Stimulated activated CD8-positive, alpha-beta memory T cell treated with anti-CD3 and anti-CD28 coated beads, Interleukin-4, amount 100 ng/mL, for 48 hours (primary cell): ENCODE measurements around the gene VARS2.
A peak's percentile ranks its signal among the peaks of the same experiment; 100 is the strongest.
"Not testable (repeated sequence)": the region's sequence is repeated elsewhere in the genome, so short reads cannot be mapped to it uniquely, and the experiment has no call there.

ENCODE experiments used
- DNase-seq: peaks from one replicate; pipeline ENCODE4 v3.0.0-alpha.2; 2020

Gene VARS2

DNA sequence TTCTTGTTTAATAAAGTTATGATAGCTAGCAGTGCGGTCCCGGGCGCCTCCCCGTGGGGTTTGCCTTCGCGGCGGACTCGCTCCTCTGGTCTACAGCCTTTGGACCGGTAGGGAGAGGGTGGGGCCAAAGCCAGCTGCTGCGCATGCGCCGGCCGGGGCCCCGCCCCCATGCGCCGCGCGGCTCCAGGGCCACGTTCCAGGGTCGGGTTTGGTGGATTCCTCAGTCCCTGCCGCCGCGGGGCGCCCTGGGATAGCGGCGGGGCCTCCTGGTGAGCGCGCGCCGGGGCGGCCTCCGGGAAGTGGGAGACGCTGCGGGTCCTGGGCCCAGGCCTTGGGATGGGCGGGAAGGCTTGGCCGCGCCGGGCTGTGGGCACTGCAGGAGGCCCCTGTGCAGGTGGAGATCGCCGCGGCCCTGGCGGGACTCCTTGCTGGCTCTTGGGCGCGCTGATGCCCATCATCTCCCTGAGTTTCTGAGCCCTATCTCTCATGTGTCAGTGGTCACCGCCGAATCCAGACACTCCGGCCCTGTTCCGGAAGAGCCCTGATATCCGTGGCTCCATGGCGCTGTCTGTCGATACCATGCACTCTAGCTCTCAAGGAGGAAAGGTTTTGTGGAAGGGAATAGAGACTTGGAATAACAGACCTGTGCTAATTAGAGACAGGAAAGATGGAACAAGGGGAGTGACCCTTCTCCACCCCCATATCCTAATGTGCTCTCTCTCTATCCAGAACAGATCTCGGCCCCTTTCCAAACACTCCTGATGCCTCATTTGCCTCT is at the start of gene VARS2:
TSS of gene VARS2 (plus strand) at position 163 of the 778 bp plus-strand sequence. CDS start at position 762, 599 bp downstream.
- DNase-seq: peak; percentile 90

DNA sequence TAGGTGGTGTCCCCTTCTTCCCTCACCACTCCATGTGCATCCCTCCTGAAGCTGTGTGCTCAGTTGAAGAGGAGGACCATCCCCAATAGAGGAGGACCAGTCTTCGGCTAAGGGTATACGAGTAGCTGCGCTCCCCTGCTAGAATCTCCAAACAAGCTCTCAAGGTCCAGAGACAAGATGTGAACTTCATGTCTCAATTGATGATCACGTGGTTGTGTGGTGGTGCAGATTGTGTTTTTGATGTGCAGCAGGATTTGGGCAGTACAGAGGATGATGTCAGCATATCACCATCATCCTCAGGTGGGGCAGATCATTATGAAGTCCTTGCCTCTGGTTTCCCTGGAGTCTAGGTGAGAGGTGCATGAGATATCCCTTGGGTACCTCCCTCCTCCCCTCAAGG is 49.7 kb upstream of the VARS2 start:
- no peak for DNase-seq

DNA sequence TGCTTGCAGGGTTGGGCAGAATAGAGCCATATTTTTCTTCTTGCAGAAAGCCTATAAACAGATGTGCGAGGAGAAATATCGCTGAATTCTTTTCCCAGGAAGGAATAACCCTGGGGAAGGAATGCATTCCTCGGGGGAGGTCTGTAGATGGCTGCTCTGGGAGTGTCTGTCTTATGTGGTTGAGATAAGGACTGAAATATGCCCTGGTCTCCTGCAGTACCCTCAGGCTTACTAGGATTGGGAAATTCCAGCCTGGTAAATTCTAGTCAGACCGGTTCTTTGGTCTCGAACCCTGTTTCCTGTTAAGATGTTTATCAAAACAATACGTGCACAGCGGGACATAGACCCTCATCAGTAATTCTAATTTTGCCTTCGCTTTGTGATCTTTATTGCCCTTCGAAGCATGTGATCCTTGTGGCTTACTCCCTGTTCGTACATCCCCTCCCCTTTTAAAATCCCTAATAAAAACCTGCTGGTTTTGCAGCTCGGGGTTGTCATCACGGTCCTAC is 44.7 kb upstream of the VARS2 start:
- not testable (repeated sequence) for DNase-seq

DNA sequence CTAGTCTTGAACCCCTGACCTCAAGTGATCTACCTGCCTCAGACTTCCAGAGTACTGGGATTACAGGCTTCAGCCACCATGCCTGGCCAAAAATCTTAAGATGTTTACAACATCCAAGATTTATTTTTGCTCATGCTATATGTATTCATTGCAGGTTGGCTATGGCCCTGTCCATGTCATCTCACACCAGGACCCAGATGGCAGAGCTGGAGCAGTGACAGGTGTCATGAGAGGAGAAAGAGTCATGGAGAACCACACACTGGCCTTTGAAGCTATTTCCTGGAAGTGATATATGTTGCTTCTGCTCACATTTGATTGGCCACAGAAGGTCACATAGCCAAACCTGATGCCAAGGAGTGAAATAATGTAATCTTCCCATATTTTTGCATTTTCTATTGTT is 43.5 kb upstream of the VARS2 start:
- peak; percentile 20 for DNase-seq

- no peak for DNase-seq
Measured at GRCh38 chr6:30871592-30872183, 42.4 kb upstream of the VARS2 start.

GRCh38 chr6:30873137-30873640 is 40.8 kb upstream of the VARS2 start:
- no peak for DNase-seq

- DNase-seq: not testable (repeated sequence)
Measured at GRCh38 chr6:30873795-30874194, 40.2 kb upstream of the VARS2 start.

DNA sequence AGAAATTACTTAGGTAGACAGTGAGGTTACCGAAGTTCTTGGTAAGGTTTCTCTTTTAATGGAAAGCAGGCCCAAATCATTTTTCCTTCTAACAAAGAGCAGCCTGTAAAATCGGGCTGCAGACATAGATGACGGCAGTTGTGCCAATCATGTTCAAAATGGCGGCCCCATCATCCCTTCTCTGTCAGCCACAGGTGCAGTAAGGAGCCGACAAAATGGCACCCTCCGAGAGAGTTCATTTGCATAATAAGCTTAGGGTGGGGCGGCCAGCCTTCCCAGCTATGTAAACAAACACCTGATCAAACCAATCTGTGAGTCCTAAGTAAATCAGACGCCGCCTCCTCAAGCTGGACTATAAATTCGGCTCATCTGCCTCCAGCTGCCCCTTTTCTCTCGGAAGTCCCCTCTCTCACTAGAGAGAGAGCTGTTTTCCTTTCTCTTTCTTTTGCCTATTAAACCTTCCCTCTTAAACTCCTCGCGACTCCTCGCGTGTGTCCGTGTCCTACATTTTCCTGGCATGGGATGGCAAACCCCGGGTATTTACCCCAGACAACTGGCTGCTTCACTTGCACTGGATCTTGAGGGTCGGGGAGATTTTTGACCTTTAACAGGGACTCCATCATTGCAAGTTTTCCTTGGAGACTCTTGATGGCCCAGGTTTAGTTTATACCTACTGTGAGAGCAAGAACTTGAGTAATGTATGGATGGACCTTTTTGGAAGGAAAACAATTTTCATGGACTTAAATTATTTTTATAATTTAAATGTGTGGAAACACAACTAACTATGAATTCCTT is 38.6 kb upstream of the VARS2 start:
- DNase-seq: no peak

GRCh38 chr6:30876039-30876730 is 37.9 kb upstream of the VARS2 start:
- DNase-seq: no peak

DNA sequence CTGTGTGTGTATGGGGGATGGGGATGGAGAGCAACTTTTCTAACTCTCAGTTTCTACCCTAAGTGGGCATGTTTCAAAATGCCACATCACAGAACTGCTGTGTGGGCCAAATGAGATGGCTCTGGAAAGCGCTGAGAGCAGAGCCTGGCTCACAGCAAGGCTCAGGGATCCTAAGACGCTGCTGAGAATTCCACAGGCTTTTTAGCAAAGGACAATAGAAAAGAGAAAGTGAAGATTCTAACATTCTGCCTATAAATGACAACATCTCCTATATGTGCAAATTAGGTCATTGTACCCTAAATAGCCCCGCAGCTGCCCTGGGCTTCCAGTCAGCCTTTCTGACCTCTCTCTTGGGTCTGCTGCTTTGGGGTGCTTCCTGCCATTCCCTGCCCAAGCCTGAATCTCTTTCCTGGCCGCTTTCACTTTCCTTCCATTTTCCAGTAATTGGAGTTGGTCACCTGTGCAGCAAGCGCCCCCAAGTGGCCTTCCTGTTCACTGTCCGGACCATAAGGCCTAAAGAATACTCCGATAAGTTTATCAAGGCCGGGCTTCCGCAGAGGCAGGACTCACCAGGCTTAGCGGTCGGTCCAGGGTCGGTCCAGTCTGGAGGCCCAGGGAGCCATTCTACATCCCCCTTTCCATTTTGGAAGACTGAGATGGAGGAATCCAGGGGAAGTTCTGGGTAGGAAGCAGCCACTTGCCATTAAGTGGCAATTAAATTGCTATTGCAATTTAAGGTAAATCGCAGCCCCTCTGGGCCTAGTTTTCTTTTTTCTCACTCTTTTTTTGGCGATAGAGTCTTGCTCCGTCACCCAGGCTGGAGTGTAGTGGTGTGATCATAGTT is 36.4 kb upstream of the VARS2 start:
- DNase-seq: peak; percentile 85

- DNase-seq: no peak
Measured at GRCh38 chr6:30879684-30880427, 34.2 kb upstream of the VARS2 start.

- DNase-seq: no peak
Measured at GRCh38 chr6:30880698-30881252, 33.3 kb upstream of the VARS2 start.

DNA sequence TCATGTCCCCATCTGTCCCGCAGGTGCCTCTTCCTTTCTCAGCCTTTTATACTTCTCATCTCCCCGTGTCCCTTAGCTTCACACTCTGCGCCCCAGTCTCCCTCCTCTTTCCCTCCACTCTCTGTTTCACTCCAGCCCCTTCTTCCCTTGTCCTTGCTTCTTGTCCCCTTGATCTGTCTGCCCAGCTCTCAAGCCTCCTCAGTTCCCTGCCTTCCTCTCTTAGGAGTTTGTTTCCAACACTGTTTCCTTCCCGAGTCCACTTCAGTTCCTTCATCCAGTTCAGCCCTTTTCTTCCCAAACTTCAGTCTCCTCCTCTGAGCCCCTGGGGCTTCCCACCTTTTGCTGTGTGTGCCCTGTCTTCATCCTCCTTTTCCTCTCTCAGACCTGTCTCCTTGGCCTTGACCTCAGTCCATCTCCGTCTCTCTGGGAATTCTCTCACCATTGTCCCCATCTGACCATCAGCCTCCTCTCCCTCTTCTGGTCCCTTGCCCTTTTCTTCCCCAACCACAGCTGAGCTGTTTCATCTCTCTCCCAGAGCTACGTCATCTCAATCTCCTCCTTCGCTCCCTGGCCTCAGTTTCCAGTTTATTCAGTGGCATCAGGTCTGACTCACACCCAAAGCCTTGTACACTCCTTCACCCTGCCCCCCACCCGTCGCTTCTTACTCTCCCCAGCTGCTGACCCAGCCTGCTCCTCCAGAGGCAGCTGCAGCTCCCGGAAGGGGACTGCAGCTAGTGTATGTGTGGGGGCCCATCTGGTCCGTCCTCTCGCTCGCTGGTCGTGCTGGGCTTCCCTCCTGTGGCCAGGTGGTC is 32.4 kb upstream of the VARS2 start:
- no peak for DNase-seq

DNA sequence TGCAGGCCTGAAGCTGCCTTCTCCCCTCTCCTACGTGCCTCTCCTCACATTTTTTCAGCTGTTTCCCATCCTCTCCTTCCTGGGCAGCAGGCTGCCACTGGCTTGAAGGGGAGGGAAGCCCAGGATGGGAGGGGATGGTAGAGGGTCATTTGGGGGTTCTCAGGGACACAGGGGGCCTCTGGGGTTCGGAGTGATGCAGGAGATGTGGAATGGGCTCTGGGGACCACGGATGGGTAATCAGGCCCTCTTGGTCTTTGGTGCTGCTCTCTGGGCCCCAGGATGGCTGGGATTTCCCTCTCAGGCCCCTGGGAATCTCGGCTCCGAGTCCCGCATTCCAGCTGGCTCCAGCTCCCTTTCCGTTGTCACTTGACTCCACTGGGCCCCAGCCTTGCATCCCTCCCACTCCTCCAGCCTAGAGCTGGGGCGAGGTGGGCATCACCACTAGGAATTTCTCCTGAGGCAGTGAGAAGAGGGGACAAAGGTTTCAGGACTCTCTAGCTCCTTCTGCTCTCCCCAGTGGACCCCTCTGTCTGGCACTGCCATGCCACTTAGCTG is 31.8 kb upstream of the VARS2 start:
- no peak for DNase-seq

DNA sequence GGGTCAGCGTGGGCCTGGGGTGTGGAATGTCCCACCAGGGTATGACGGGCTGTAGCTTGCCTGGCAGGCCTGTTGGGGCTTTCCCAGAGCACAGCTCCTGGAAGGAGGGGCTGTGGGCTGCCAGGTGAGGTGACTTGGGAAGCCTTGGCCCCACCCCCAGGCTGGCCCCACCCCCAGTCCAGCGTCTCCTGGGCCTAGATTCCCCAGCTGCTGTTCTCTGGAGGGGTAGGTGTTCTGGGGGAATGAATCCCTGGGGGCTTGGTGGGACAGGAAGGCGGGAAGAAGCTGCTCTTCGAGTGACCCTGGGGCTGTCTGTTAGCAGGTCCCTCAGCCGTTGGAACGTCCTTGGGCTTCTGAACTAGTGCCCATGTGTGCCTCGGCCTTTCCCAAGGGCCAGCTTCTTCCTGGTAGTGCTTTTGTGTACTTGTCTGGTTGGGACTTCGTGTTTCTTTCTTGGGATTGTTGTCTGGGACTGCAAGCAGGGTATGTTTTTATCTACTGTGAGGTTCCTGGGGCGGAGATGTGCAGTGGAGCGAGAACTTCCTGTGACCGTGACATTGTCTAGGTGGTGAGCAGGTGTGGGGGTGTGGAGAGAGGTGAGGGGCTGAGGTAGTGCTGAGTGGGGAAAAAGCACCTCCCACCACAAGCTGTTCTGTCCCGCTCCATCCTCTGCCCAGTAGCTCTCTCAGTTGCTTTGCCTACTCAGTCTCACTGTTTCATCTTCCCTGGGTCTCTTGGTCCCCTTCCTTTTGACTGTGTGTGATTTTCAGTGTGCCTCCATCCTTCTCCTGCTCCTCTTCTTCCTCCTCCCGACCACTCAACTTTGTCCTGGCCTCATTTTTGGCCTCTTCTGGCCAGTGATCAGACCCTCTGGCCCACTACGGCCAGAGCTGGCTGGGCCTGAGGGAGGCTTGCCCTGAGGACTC is 31.0 kb upstream of the VARS2 start:
- DNase-seq: no peak

DNA sequence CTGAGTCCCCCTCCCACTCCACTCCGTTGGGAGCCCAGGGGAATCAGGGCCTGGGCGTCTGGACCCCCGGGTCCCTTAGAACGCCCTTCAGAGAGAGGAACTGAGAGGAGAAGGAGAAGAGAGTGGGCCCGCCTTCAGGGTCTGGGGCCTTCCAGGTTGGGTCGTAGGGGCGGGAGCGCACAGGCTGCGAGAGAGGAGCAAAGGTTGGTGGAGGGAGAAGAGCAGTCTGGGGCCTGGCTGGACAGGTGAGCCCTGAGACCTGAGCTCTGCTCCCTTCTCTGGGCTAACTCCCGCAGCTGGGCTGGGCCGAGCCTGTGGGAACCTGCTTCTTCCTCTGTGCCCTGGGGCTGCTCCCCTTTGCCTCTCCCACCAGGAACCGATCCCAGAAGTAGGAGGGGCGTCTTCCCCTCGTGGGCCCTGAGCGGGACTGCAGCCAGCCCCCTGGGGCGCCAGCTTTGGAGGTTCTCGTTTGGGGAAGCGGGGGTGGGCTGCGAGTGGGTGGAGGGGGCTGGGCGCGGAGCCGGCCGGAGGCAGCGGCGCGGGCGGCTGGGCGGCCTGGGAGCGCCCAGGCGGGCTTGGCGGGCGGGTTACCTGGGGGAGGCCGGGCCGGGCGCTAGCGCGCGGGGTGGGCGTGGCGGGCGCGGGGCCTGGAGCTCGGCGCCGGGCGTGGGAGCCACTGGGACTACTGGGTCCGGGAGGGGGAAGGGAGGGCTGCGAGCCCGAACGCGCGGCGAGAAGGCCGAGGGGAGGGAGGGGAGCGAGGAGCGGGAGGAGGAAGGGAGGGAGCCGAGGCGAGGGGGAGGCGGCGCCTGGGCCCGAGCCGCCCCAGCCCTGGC is 30.1 kb upstream of the VARS2 start, which contains the start of gene DDR1:
TSS of gene DDR1 (plus strand) at position 835 of the 836 bp plus-strand sequence. CDS start 4,211 bp downstream, outside the sequence.
- DNase-seq: peak; percentile 63
